HG02885 (cell line): ENCODE data around the gene CREM.

ENCODE experiments used
- ATAC-seq: cut with Tn5 transposase; IDR thresholded peaks from one replicate; pipeline ENCODE4 v1.9.1; 2021; ENCODE audit warnings: mild to moderate bottlenecking; ENCODE audit not compliant: unreplicated experiment, poor library complexity

Gene CREM

GRCh38 chr10:35257057-35257983, 130.7 kb downstream of the CREM start:
- ATAC-seq, result no peak

GRCh38 chr10:35259769-35260397, 133.2 kb downstream of the CREM start:
- ATAC-seq, result no peak

DNA sequence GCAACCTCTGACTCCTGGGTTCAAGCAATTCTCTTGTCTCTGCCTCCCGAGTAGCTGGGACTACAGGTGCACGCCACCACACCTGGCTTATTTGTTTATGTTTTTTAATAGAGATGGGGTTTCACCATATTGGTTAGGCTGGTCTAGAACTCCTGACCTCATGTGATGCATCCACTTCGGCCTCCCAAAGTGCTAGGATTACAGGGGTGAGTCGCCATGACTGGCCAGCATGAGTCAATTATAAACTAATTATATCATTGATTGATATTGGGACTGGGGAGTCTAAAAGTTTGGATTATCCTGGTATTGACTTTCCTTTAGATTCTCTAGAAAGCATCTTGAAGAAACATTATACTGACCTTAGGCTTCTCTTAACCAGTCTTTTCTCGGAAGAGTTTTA, 135.8 kb downstream of the CREM start:
- ATAC-seq, result no peak
